GM12878 (cell line): Measurements from ENCODE around the gene INTS7. TPM values are rescaled to one million over a fixed set of nuclear protein-coding genes. Genes with fewer than 3 reads are reported as not detected.

ENCODE experiments used
- ATAC-seq: fragments of 200-7000 bp; cut with Tn5 transposase; 3 replicates; pipeline ENCODE4 v1.9.1; 2020; ENCODE audit warnings: mild to moderate bottlenecking, moderate library complexity
- BruUV-seq: library from RNA; stranded (reverse); fragments of 400-500 nt; replicated peaks from 2 replicates; lab custom pipeline; 2021; lab: Mats Ljungman, UMichigan
- CTCF ChIA-PET: fragments of 300-600 bp; sonication (Branson Sonifier 250); formaldehyde crosslinking; extraction: SDS; loops from one replicate; lab custom pipeline; 2021; ENCODE audit warnings: inconsistent platforms; lab: Yijun Ruan, JAX
- POLR2A ChIA-PET: fragments of 350-600 bp; formaldehyde crosslinking; extraction: SDS; loops from one replicate; lab custom pipeline; 2021; ENCODE audit warnings: inconsistent platforms; lab: Charles Lee
- RAD21 ChIA-PET: fragments of 300-600 bp; sonication (Branson Sonifier 250); formaldehyde crosslinking; loops from one replicate; lab custom pipeline; 2023; ENCODE audit warnings: antibody characterized with exemption; ENCODE audit not compliant: unreplicated experiment; lab: Charles Lee
- SMC1A ChIA-PET: fragments of 300-600 bp; sonication (Branson Sonifier 250); formaldehyde crosslinking; loops from one replicate; lab custom pipeline; 2023; ENCODE audit not compliant: unreplicated experiment, uncharacterized antibody; lab: Charles Lee
- DNase-seq: peaks from one replicate; pipeline ENCODE4 v3.0.0-alpha.2; 2011; ENCODE audit warnings: low read depth, low spot score
- FAIRE-seq: peaks from 3 replicates; lab custom pipeline; 2011; peaks lifted over from hg19 to GRCh38; lab: Jason Lieb, UNC
- H2AFZ ChIP-seq: 2 replicates; pipeline ENCODE4 v1.6.0; 2011; ENCODE audit warnings: low read depth, low read length, control low read depth; ENCODE audit not compliant: control insufficient read depth
- H3K27ac ChIP-seq: 2 replicates; pipeline ENCODE4 v1.5.1; 2011; ENCODE audit warnings: control low read depth; ENCODE audit not compliant: control insufficient read depth, insufficient read depth
- H3K27me3 ChIP-seq, 2 experiments: replicated peaks in 1 of 2; 2 replicates each; pipeline versions ENCODE4 v1.6.0 to v1.6.1; 2011; ENCODE audit warnings: low read length in 1 of 2; ENCODE audit not compliant: control insufficient read depth in 2 of 2, insufficient read depth in 2 of 2
- H3K36me3 ChIP-seq, 2 experiments: 2 replicates each; pipeline ENCODE4 v1.5.1; 2011; ENCODE audit warnings: low read length in 1 of 2; ENCODE audit not compliant: control insufficient read depth in 2 of 2, insufficient read depth in 2 of 2
- H3K4me1 ChIP-seq: 2 replicates; pipeline ENCODE4 v1.6.1; 2011; ENCODE audit warnings: mild to moderate bottlenecking, low read length, moderate library complexity, mixed read lengths; ENCODE audit not compliant: control insufficient read depth, insufficient read depth
- H3K4me2 ChIP-seq: 2 replicates; pipeline ENCODE4 v1.6.0; 2011; ENCODE audit warnings: control low read depth; ENCODE audit not compliant: control insufficient read depth, insufficient read depth
- H3K4me3 ChIP-seq: fragments of 200-600 bp; sonication (generic); 2 replicates; pipeline ENCODE4 v1.5.1; 2016
- H3K79me2 ChIP-seq: 2 replicates; pipeline ENCODE4 v1.6.0; 2011; ENCODE audit warnings: low read length; ENCODE audit not compliant: control insufficient read depth, insufficient read depth
- H3K9ac ChIP-seq: 2 replicates; pipeline ENCODE4 v1.8.0; 2011; ENCODE audit warnings: low read length, control low read depth, mixed read lengths; ENCODE audit not compliant: control insufficient read depth, insufficient read depth
- H3K9me3 ChIP-seq: replicated peaks from 3 replicates; pipeline ENCODE4 v1.5.1; 2011; ENCODE audit warnings: mild to moderate bottlenecking, low read length; ENCODE audit not compliant: control insufficient read depth, insufficient read depth
- H4K20me1 ChIP-seq: 2 replicates; pipeline ENCODE4 v1.6.0; 2011; ENCODE audit not compliant: control insufficient read depth, insufficient read depth
- BCL11A ChIP-seq: IDR thresholded peaks from 2 replicates; pipeline ENCODE4 v1.6.1; 2011; ENCODE audit warnings: low read depth, low read length
- EP300 ChIP-seq, 2 experiments: fragments of 150-350 bp in 1 of 2; IDR thresholded peaks; 2 replicates each; pipeline ENCODE4 v1.6.1; 2011 to 2012; ENCODE audit warnings: low read depth in 2 of 2, low read length in 2 of 2, borderline replicate concordance in 1 of 2, improper control_type of control experiment in 1 of 2, inconsistent platforms in 1 of 2; ENCODE audit not compliant: control insufficient read depth in 1 of 2
- ESRRA ChIP-seq: IDR thresholded peaks from 2 replicates; pipeline ENCODE4 v1.6.1; 2012; ENCODE audit warnings: mild to moderate bottlenecking, low read length, improper control_type of control experiment
- ETV6 ChIP-seq, 2 experiments: fragments of 450-650 bp in 1 of 2; IDR thresholded peaks in 1 of 2; conservative IDR thresholded peaks in 1 of 2; 2 replicates each; pipeline ENCODE4 v1.6.1; 2014; ENCODE audit warnings: antibody characterized with exemption in 1 of 2, borderline replicate concordance in 1 of 2, low read depth in 1 of 2, mild to moderate bottlenecking in 1 of 2, moderate library complexity in 1 of 2
- KAT2A ChIP-seq: conservative IDR thresholded peaks from 2 replicates; pipeline ENCODE4 v1.6.1; 2011; ENCODE audit warnings: low read depth, low read length; ENCODE audit not compliant: control insufficient read depth
- RELA ChIP-seq: fragments of 450-650 bp; IDR thresholded peaks from 2 replicates; pipeline ENCODE4 v1.8.0; 2014; ENCODE audit warnings: borderline replicate concordance; ENCODE audit not compliant: partially characterized antibody
- SMAD1 ChIP-seq: fragments of 450-650 bp; IDR thresholded peaks from 2 replicates; pipeline ENCODE4 v1.6.1; 2018; ENCODE audit warnings: mild to moderate bottlenecking, low read depth; ENCODE audit not compliant: partially characterized antibody
- SPI1 ChIP-seq: IDR thresholded peaks from 2 replicates; pipeline ENCODE4 v1.6.1; 2011; ENCODE audit warnings: low read depth, mild to moderate bottlenecking, low read length, moderate library complexity, borderline replicate concordance; ENCODE audit not compliant: insufficient read depth
- SUZ12 ChIP-seq: fragments of 200-600 bp; sonication (generic); IDR thresholded peaks from one replicate; pipeline ENCODE4 v1.6.1; 2018; ENCODE audit warnings: antibody characterized with exemption, mild to moderate bottlenecking; ENCODE audit not compliant: unreplicated experiment
- TAF1 ChIP-seq: IDR thresholded peaks from 2 replicates; pipeline ENCODE4 v1.6.1; 2011; ENCODE audit warnings: mild to moderate bottlenecking, low read depth, low read length, borderline replicate concordance
- YY1 ChIP-seq: IDR thresholded peaks from 2 replicates; pipeline ENCODE4 v1.6.1; 2011; ENCODE audit warnings: low read depth, mild to moderate bottlenecking, low read length
- ZBED1 ChIP-seq: IDR thresholded peaks from 2 replicates; pipeline ENCODE4 v1.6.1; 2016; ENCODE audit warnings: borderline replicate concordance
- WGBS: methylation state at CpG from one replicate; pipeline ENCODE4 v1.1.6; 2016; ENCODE audit warnings: low lambda C conversion rate; ENCODE audit not compliant: insufficient replicate concordance, insufficient coverage; ENCODE audit errors: missing lambda C conversion rate; 5-methylcytosine and 5-hydroxymethylcytosine counted together
- in situ Hi-C: fragments of 300-500 bp; cut with MboI; formaldehyde crosslinking; loops from 9 replicates; pipeline ENCODE4 v1.14.3; 2018; ENCODE audit warnings: mixed read lengths
- intact Hi-C: fragments of 100-400 bp; cut with micrococcal nuclease; formaldehyde crosslinking; loops from one replicate; pipeline ENCODE4 v1.14.2; 2022; ENCODE audit not compliant: unreplicated experiment
- polyA plus RNA-seq, 11 experiments: library from polyadenylated mRNA; depleted of rRNA in 4 of 11; unstranded in 6 of 11; stranded (reverse) in 5 of 11; fragments of >200 nt; fragmentation: Nextera tagmentation in 4 of 11; fragmentation: Illumina TruSeq in 1 of 11; extraction: Ambion mirVana in 4 of 11; extraction: Trizol in 1 of 11; gene quantifications; 1 replicate in 1 of 11; 2 replicates in 10 of 11; pipeline versions ENCODE4 v1.2.1 to v1.2.3, GENCODE V29; 2011 to 2016; ENCODE audit warnings: inconsistent platforms in 2 of 11, missing spikeins in 2 of 11, low read depth in 1 of 11
- total RNA-seq, 4 experiments: library from RNA; depleted of rRNA in 3 of 4; stranded (reverse); fragments of >200 nt in 3 of 4; fragmentation: Illumina TruSeq in 1 of 4; extraction: Trizol in 1 of 4; gene quantifications; 2 replicates each; pipeline versions ENCODE4 v1.2.1 to v1.2.3, GENCODE V29; 2013 to 2021
- TF ChIP-seq, protein P1 (sequence below): fragments of 450-650 bp; IDR thresholded peaks from 2 replicates; pipeline ENCODE4 v1.6.1; 2017; ENCODE audit warnings: antibody characterized with exemption, mild to moderate bottlenecking, moderate library complexity
- TF ChIP-seq, protein P2 (sequence below): fragments of 450-650 bp; formaldehyde crosslinking; IDR thresholded peaks from 2 replicates; pipeline ENCODE4 v1.5.0; 2022; ENCODE audit warnings: mild to moderate bottlenecking, missing genetic modification characterization
- TF ChIP-seq, protein P3 (sequence below): fragments of 450-650 bp; conservative IDR thresholded peaks from 2 replicates; pipeline ENCODE4 v1.6.1; 2017; ENCODE audit warnings: mild to moderate bottlenecking, moderate library complexity

Gene INTS7
- total and polyA plus RNA-seq, 10 of the 15 experiments (the other 5 are each of a cell fraction or from before 2014, with no cell fraction given) = 17.1 to 49.1 (median 26.8) TPM

DNA sequence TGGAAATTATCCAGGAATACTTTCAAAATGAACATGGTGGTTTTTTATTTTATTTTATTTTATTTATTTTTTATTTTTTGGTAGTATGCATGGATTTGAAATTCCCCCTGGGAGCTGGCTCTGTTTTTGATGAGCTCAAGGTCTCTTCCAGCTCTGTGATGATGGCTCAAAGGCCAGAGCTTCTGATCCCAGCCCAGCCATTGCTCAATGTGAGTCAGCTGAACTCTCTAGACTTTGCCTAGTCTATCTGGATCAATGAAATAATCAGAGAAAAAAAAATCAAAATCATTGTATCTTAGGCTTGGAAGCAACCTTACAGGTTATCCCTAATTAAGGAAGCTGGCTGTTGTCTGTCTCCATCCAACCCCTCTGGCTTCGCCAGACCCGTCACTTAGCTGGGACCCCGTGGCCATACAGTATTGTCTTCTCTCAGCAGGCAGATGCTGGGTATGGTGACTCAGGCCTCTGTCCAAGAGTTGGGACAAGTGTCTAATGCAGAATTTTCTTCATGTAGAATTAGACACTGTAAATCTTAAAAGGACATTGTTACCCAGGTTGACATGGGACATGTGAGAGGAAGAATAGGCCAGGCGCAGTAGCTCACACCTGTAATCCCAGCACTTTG lies 114.6 kb downstream of the INTS7 start:
- H2AFZ ChIP-seq = no peak overlapping the region
- H3K9ac ChIP-seq = no peak overlapping the region
- RAD21 ChIA-PET = interaction anchor here (1.2 kb wide), 1 partner anchor 239 kb away, joined by 3 read pairs; no protein-coding TSS in a partner anchor
- no peaks in the 10 kb centered on the region for H3K4me1 ChIP-seq
- no peak overlapping the region for H3K4me2 ChIP-seq
- no peak overlapping the region for H3K4me3 ChIP-seq
- no TSS peak for BruUV-seq
- FAIRE-seq (no peak), DNase-seq (no peak), ATAC-seq (no peak)
- POLR2A ChIA-PET = no interaction called here
- no peaks in the 10 kb centered on the region for H3K27me3 ChIP-seq
- H3K27ac ChIP-seq = no peak overlapping the region
- no peaks in the 10 kb centered on the region for H3K9me3 ChIP-seq
- CTCF ChIA-PET = interaction anchor here (0.6 to 1.3 kb wide), 3 partner anchors 19 to 240 kb away, joined by 3 to 5 read pairs (median 3); no protein-coding TSS in a partner anchor
- H4K20me1 ChIP-seq = no peaks in the 10 kb centered on the region
- SMC1A ChIA-PET = interaction anchor here (1.2 to 1.3 kb wide), 3 partner anchors 9 to 18 kb away, joined by 3 to 4 read pairs (median 3); no protein-coding TSS in a partner anchor
- in situ Hi-C loops (no loop called here), intact Hi-C loops (no loop called here)
- H3K36me3 ChIP-seq = no peaks in the 10 kb centered on the region
- WGBS = 96% methylated on average over 4 of the region's 4 CpGs
- no peaks in the 10 kb centered on the region for H3K79me2 ChIP-seq
- TF ChIP-seq SPI1 = no peak
- no peak for TF ChIP-seq YY1
- TF ChIP-seq RELA = no peak
- no peak for TF ChIP-seq KAT2A
- no peak for TF ChIP-seq SUZ12
- no peak for TF ChIP-seq SMAD1
- no peak for TF ChIP-seq BCL11A
- TF ChIP-seq ZBED1 = no peak
- no peak for TF ChIP-seq TAF1
- no peak for TF ChIP-seq ETV6 (conservative IDR thresholded peaks at IDR 0.05 in 1 of 2, IDR thresholded peaks at IDR 0.05 in 1 of 2; ENCODE audit: borderline replicate concordance in 1 of 2, low read depth in 1 of 2)
- TF ChIP-seq ESRRA = no peak
- TF ChIP-seq, protein P1, sequence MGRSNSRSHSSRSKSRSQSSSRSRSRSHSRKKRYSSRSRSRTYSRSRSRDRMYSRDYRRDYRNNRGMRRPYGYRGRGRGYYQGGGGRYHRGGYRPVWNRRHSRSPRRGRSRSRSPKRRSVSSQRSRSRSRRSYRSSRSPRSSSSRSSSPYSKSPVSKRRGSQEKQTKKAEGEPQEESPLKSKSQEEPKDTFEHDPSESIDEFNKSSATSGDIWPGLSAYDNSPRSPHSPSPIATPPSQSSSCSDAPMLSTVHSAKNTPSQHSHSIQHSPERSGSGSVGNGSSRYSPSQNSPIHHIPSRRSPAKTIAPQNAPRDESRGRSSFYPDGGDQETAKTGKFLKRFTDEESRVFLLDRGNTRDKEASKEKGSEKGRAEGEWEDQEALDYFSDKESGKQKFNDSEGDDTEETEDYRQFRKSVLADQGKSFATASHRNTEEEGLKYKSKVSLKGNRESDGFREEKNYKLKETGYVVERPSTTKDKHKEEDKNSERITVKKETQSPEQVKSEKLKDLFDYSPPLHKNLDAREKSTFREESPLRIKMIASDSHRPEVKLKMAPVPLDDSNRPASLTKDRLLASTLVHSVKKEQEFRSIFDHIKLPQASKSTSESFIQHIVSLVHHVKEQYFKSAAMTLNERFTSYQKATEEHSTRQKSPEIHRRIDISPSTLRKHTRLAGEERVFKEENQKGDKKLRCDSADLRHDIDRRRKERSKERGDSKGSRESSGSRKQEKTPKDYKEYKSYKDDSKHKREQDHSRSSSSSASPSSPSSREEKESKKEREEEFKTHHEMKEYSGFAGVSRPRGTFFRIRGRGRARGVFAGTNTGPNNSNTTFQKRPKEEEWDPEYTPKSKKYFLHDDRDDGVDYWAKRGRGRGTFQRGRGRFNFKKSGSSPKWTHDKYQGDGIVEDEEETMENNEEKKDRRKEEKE = no peak
- TF ChIP-seq, protein P2, sequence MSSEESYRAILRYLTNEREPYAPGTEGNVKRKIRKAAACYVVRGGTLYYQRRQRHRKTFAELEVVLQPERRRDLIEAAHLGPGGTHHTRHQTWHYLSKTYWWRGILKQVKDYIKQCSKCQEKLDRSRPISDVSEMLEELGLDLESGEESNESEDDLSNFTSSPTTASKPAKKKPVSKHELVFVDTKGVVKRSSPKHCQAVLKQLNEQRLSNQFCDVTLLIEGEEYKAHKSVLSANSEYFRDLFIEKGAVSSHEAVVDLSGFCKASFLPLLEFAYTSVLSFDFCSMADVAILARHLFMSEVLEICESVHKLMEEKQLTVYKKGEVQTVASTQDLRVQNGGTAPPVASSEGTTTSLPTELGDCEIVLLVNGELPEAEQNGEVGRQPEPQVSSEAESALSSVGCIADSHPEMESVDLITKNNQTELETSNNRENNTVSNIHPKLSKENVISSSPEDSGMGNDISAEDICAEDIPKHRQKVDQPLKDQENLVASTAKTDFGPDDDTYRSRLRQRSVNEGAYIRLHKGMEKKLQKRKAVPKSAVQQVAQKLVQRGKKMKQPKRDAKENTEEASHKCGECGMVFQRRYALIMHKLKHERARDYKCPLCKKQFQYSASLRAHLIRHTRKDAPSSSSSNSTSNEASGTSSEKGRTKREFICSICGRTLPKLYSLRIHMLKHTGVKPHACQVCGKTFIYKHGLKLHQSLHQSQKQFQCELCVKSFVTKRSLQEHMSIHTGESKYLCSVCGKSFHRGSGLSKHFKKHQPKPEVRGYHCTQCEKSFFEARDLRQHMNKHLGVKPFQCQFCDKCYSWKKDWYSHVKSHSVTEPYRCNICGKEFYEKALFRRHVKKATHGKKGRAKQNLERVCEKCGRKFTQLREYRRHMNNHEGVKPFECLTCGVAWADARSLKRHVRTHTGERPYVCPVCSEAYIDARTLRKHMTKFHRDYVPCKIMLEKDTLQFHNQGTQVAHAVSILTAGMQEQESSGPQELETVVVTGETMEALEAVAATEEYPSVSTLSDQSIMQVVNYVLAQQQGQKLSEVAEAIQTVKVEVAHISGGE = no peak
- TF ChIP-seq EP300 (IDR thresholded peaks at IDR 0.05; ENCODE audit: borderline replicate concordance in 1 of 2, control insufficient read depth in 1 of 2, low read depth in 2 of 2, low read length in 2 of 2) = no peak
- TF ChIP-seq, protein P3, sequence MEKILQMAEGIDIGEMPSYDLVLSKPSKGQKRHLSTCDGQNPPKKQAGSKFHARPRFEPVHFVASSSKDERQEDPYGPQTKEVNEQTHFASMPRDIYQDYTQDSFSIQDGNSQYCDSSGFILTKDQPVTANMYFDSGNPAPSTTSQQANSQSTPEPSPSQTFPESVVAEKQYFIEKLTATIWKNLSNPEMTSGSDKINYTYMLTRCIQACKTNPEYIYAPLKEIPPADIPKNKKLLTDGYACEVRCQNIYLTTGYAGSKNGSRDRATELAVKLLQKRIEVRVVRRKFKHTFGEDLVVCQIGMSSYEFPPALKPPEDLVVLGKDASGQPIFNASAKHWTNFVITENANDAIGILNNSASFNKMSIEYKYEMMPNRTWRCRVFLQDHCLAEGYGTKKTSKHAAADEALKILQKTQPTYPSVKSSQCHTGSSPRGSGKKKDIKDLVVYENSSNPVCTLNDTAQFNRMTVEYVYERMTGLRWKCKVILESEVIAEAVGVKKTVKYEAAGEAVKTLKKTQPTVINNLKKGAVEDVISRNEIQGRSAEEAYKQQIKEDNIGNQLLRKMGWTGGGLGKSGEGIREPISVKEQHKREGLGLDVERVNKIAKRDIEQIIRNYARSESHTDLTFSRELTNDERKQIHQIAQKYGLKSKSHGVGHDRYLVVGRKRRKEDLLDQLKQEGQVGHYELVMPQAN = no peak
